ENCODE data around the gene XIRP1. TPM values are rescaled to one million over a fixed set of nuclear protein-coding genes. Genes with fewer than 3 reads are reported as not detected.
"Not testable (repeated sequence)": the region's sequence is repeated elsewhere in the genome, so short reads cannot be mapped to it uniquely, and the experiment has no call there.

XIRP1 gene
- 0.69 and 1.9 TPM in 2 replicates for total RNA-seq (2014; rRNA removed; shearing (Covaris generic))

GRCh38 chr3:39192490-39193092, at the start of gene XIRP1:
Gene XIRP1, minus strand, starts transcription at chr3:39192595. Its CDS starts 3,150 bp downstream, at chr3:39189445.
- Histone ChIP-seq H3K4me1 (replicated peaks) (peaks cover 38% of the 10 kb centered on the region), H3K27me3 (replicated peaks) (no peaks in the 10 kb centered on the region), H3K36me3 (no peaks in the 10 kb centered on the region), H3K27ac (no peak within 1 kb of the TSS; the same call in 1 of the 2 replicates), H3K9me3 (replicated peaks) (no peaks in the 10 kb centered on the region), H3K4me3 (no peak within 1 kb of the TSS)
- no peak for DNase-seq (ENCODE audit: low read depth in 1 of 2, low spot score in 2 of 2)

GRCh38 chr3:39241561-39241960, 49.2 kb upstream of the XIRP1 start:
- no peak overlapping the region for H3K27ac ChIP-seq
- no peak overlapping the region for H3K4me3 ChIP-seq
- H3K27me3 ChIP-seq (replicated peaks): peaks cover 11% of the 10 kb centered on the region
- H3K36me3 ChIP-seq: no peaks in the 10 kb centered on the region
- no peak for DNase-seq (ENCODE audit: low read depth in 1 of 2, low spot score in 2 of 2)
- H3K4me1 ChIP-seq (replicated peaks): no peaks in the 10 kb centered on the region
- no peaks in the 10 kb centered on the region for H3K9me3 ChIP-seq (replicated peaks)

GRCh38 chr3:39237027-39237426, 44.6 kb upstream of the XIRP1 start:
- H3K36me3 ChIP-seq: no peaks in the 10 kb centered on the region
- no peak overlapping the region for H3K27ac ChIP-seq
- H3K4me3 ChIP-seq: no peak overlapping the region
- no peaks in the 10 kb centered on the region for H3K4me1 ChIP-seq (replicated peaks)
- H3K27me3 ChIP-seq (replicated peaks): peaks cover 7% of the 10 kb centered on the region; the same call in 1 of the 2 replicates
- H3K9me3 ChIP-seq (replicated peaks): no peaks in the 10 kb centered on the region
- DNase-seq (ENCODE audit: low read depth in 1 of 2, low spot score in 2 of 2): no peak

- H3K4me3 ChIP-seq: no peak overlapping the region
- H3K27me3 ChIP-seq (replicated peaks): peaks cover 4% of the 10 kb centered on the region; the same call in 1 of the 2 replicates
- H3K4me1 ChIP-seq (replicated peaks): no peaks in the 10 kb centered on the region
- no peak for DNase-seq (ENCODE audit: low read depth in 1 of 2, low spot score in 2 of 2)
- H3K36me3 ChIP-seq: no peaks in the 10 kb centered on the region
- no peaks in the 10 kb centered on the region for H3K9me3 ChIP-seq (replicated peaks)
- H3K27ac ChIP-seq: no peak overlapping the region
Observed at GRCh38 chr3:39234651-39235050, 42.3 kb upstream of the XIRP1 start.

DNA sequence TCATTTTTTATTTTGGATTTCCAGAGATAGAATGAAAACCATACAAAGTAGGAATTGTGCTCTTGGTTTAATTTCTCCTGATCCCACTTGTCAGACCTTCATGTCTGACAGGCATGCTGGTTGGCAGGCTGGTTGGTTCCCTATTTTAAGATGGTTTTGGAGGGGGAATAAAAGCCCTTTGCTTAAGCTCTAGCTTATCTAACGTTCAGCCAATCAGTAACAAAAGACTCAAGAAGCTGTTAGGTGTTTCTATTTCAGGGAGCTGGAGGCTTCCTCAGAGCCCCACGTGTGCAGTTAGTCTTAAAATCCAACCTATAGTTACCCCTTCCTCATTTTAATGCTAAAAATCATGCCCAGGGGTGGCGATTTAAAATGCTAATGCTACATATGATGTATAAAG, 40.5 kb upstream of the XIRP1 start:
- H3K4me1 ChIP-seq (replicated peaks): no peaks in the 10 kb centered on the region
- no peak overlapping the region for H3K4me3 ChIP-seq
- H3K36me3 ChIP-seq: no peaks in the 10 kb centered on the region
- no peaks in the 10 kb centered on the region for H3K9me3 ChIP-seq (replicated peaks)
- H3K27ac ChIP-seq: no peak overlapping the region
- peaks cover 4% of the 10 kb centered on the region; the same call in 1 of the 2 replicates for H3K27me3 ChIP-seq (replicated peaks)
- no peak for DNase-seq (ENCODE audit: low read depth in 1 of 2, low spot score in 2 of 2)

DNA sequence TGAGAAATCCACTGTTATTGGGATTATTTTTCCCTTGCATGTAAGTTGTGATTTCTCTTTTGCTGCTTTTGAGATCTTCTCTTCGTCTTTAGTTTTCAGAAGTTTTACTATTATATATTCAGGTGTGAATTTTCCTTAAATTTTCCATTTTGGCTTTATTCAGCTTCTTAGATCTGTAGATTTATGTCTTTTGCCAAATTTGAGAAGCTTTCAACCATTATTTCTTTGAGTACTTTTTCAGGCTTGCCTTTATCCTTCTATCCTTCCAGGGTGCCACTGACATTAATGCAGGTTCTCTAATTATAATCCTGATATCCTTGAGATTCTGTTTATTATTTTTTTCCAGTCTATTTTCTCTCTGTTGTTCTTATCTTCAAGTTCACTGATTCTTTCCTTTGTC, 38.1 kb upstream of the XIRP1 start:
- H3K27ac ChIP-seq: no peak overlapping the region
- no peaks in the 10 kb centered on the region for H3K36me3 ChIP-seq
- DNase-seq (ENCODE audit: low read depth in 1 of 2, low spot score in 2 of 2): no peak
- peaks cover 4% of the 10 kb centered on the region; the same call in 1 of the 2 replicates for H3K27me3 ChIP-seq (replicated peaks)
- H3K4me1 ChIP-seq (replicated peaks): no peaks in the 10 kb centered on the region
- H3K9me3 ChIP-seq (replicated peaks): no peaks in the 10 kb centered on the region
- no peak overlapping the region for H3K4me3 ChIP-seq

DNA sequence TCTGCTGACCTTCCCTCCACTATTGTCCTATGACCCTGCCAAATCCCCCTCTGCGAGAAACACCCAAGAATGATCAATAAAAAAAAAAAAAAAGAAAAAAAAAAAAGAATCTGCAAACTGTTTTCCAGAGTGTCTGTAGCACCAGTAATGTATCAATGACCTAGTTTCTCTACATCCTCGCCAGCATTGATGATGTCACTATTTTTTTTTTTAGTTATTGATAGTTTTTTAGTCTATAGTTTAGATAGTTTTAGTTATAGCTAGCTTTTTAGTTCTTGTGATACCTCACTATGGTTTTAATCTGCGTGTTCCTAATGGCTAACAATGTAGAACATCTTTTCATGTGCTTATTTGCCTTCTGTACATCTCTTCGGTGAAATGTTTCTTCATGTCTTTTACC, 36.1 kb upstream of the XIRP1 start:
- Histone ChIP-seq H3K4me1 (replicated peaks) (no peaks in the 10 kb centered on the region), H3K27ac (no peak overlapping the region), H3K36me3 (no peaks in the 10 kb centered on the region), H3K9me3 (replicated peaks) (no peaks in the 10 kb centered on the region), H3K27me3 (replicated peaks) (peaks cover 4% of the 10 kb centered on the region; the same call in 1 of the 2 replicates), H3K4me3 (no peak overlapping the region)
- no peak for DNase-seq (ENCODE audit: low read depth in 1 of 2, low spot score in 2 of 2)

DNA sequence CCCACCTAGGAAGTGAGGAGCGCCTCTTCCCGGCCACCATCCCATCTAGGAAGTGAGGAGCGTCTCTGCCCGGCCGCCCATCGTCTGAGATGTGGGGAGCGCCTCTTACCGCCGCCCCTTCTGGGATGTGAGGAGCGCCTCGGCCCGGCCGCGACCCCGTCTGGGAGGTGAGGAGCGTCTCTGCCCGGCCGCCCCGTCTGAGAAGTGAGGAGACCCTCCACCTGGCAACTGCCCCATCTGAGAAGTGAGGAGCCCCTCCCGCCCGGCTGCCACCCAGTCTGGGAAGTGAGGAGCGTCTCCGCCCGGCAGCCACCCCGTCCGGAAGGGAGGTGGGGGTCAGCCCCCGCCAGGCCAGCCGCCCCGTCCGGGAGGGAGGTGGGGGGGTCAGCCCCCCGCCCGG, 35.2 kb upstream of the XIRP1 start:
- DNase-seq (ENCODE audit: low read depth in 1 of 2, low spot score in 2 of 2); H3K9me3 ChIP-seq (replicated peaks); H3K4me1 ChIP-seq (replicated peaks); H3K4me3 ChIP-seq; H3K27ac ChIP-seq; H3K27me3 ChIP-seq (replicated peaks); H3K36me3 ChIP-seq: not testable (repeated sequence)

GRCh38 chr3:39226106-39226741, 33.8 kb upstream of the XIRP1 start:
- Histone ChIP-seq H3K27ac (no peak overlapping the region), H3K27me3 (replicated peaks) (no peaks in the 10 kb centered on the region), H3K36me3 (no peaks in the 10 kb centered on the region), H3K4me3 (no peak overlapping the region), H3K4me1 (replicated peaks) (no peaks in the 10 kb centered on the region), H3K9me3 (replicated peaks) (no peaks in the 10 kb centered on the region)
- DNase-seq (ENCODE audit: low read depth in 1 of 2, low spot score in 2 of 2): no peak

DNA sequence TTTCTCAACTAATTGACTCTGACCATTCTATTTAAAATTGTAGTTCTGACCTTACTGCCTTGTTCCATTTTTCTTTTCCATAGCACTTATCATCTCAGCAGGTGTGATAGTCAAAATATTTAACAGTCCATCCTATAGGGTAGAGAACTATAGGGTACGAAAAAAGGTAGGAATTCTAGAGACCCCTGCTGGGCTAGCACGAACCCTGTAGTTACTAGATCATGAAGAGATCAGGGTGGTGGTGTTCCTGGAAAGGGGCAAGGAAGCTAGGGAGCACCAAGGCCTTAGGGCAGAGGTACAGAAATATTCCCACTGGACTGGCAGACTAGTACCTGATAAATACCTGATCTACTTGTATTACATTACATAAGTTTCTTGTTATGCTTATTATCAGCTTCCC, 31.9 kb upstream of the XIRP1 start:
- Histone ChIP-seq H3K36me3 (no peaks in the 10 kb centered on the region), H3K4me3 (no peak overlapping the region), H3K27ac (no peak overlapping the region), H3K4me1 (replicated peaks) (no peaks in the 10 kb centered on the region), H3K27me3 (replicated peaks) (no peaks in the 10 kb centered on the region), H3K9me3 (replicated peaks) (no peaks in the 10 kb centered on the region)
- no peak for DNase-seq (ENCODE audit: low read depth in 1 of 2, low spot score in 2 of 2)

- Histone ChIP-seq H3K36me3 (no peaks in the 10 kb centered on the region), H3K4me3 (no peak overlapping the region), H3K27ac (no peak overlapping the region), H3K27me3 (replicated peaks) (no peaks in the 10 kb centered on the region), H3K4me1 (replicated peaks) (no peaks in the 10 kb centered on the region), H3K9me3 (replicated peaks) (no peaks in the 10 kb centered on the region)
- DNase-seq (ENCODE audit: low read depth in 1 of 2, low spot score in 2 of 2): no peak
Observed at GRCh38 chr3:39222939-39223338, 30.5 kb upstream of the XIRP1 start.

- no peaks in the 10 kb centered on the region for H3K36me3 ChIP-seq
- no peaks in the 10 kb centered on the region for H3K4me1 ChIP-seq (replicated peaks)
- H3K4me3 ChIP-seq: no peak overlapping the region
- no peak for DNase-seq (ENCODE audit: low read depth in 1 of 2, low spot score in 2 of 2)
- no peak overlapping the region for H3K27ac ChIP-seq
- no peaks in the 10 kb centered on the region for H3K27me3 ChIP-seq (replicated peaks)
- H3K9me3 ChIP-seq (replicated peaks): no peaks in the 10 kb centered on the region
Observed at GRCh38 chr3:39222462-39222861, 30.1 kb upstream of the XIRP1 start.

GRCh38 chr3:39221141-39221530, 28.7 kb upstream of the XIRP1 start:
- DNase-seq (ENCODE audit: low read depth in 1 of 2, low spot score in 2 of 2): no peak
- H3K4me1 ChIP-seq (replicated peaks): no peaks in the 10 kb centered on the region
- H3K27ac ChIP-seq: no peak overlapping the region
- H3K36me3 ChIP-seq: no peaks in the 10 kb centered on the region
- no peaks in the 10 kb centered on the region for H3K9me3 ChIP-seq (replicated peaks)
- no peak overlapping the region for H3K4me3 ChIP-seq
- H3K27me3 ChIP-seq (replicated peaks): no peaks in the 10 kb centered on the region

DNA sequence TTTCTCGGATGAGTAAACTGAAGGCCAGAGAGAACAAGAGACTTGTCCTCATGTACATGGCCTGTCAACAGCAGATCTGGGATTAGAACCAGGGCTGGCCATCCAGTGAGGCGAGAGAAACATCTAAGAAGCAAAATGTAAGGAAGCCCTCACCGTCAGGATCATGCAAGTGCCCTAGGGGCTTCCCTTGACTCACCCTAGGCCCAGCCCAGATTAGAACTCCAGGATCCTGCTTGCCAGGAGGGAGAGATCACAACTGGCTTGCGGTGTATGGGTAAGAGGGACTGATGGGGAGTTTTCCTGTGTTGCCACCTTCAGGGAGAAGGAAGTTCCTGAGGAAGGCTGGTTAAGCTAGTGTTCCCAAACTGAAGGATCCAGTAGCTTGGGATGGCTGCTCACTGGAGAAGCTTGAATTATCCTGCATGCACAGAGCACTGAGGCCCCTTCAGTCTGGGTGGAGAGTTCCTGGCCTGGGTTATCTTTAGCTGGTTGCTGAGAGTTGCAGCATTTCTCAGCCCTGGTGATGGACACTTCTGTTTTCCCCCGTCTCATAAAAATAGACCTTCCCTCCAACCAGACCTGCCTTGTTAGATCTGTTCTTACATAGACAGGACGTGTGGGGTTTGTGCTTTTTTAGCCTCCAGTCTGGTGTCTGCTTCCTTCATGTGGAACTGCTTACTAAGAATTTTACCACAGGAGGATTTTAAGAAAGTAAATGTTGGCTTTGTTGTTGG, 28.2 kb upstream of the XIRP1 start:
- Histone ChIP-seq H3K9me3 (replicated peaks) (no peaks in the 10 kb centered on the region), H3K27me3 (replicated peaks) (no peaks in the 10 kb centered on the region), H3K27ac (no peak overlapping the region), H3K4me1 (replicated peaks) (no peaks in the 10 kb centered on the region), H3K36me3 (no peaks in the 10 kb centered on the region), H3K4me3 (no peak overlapping the region)
- DNase-seq (ENCODE audit: low read depth in 1 of 2, low spot score in 2 of 2): no peak

All from SJSA1 (cell line).